HG03442 (cell line): ENCODE results near the gene ACE2.
"Not testable (repeated sequence)": the region's sequence is repeated elsewhere in the genome, so short reads cannot be mapped to it uniquely, and the experiment has no call there.

Source experiments
- ATAC-seq: cut with Tn5 transposase; IDR thresholded peaks from one replicate; pipeline ENCODE4 v1.9.1; 2021; ENCODE audit warnings: mild to moderate bottlenecking, moderate library complexity; ENCODE audit not compliant: unreplicated experiment

The ACE2 gene

DNA sequence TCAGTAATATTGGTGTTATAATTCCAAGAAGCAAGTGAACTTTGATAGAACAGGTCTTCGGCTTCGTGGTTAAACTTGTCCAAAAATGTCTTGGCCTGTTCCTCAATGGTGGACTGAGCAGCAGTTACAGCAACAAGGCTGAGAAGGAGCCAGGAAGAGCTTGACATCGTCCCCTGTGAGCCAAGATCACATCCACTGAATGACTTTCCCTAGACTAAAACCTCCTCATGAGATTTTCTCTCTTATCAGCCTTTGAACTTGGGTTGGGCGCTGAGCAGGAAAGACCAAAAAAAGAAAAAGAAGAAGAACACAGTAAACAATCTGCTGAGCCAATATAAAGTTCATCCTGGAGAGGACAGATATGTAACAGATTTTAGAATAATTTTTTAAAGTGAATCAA lies at the start of gene ACE2:
ACE2 (minus strand) TSS at position 216 of the 400 bp plus-strand sequence; CDS start at position 167, 49 bp downstream.
- ATAC-seq = no peak

DNA sequence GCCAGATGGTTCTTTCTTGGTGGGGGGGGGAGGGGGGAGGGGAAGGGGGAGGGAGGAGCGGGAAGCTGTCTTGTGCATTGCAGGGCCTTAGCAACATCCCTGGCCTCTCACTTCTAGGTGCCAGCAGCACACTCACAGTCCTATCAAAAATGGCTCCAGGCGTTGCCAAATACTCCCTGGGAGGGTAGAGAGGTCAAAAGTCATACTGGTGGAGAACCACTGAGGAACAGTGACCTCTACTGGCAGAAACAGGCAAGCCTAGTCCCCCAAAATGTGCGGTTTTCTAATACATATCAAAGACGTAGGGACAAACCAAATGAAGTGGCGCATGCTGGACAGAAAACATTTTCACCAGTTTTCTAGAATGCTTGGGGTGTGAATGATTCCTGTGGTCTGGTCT lies 46.8 kb upstream of the ACE2 start:
- not testable (repeated sequence) for ATAC-seq

DNA sequence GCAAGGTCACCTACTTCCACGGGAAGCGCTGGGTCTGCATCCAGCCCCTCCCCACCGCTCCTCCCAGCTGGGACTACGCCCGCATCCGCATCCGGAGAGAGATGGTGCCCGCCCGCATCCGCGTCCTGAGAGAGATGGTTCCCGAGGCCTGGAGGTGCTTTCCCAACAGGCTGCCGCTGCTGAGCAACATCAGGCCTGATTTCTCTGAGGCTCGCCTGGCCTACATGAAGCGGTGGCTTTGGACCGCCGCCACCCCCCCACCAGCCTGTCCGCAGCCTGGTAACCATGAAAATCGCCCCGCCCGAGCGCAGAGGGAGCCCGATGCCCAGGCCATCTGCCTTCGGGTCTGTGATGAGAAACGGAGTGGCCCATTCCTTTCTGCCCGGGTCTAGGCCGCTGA lies 45.8 kb upstream of the ACE2 start:
- ATAC-seq = no peak

DNA sequence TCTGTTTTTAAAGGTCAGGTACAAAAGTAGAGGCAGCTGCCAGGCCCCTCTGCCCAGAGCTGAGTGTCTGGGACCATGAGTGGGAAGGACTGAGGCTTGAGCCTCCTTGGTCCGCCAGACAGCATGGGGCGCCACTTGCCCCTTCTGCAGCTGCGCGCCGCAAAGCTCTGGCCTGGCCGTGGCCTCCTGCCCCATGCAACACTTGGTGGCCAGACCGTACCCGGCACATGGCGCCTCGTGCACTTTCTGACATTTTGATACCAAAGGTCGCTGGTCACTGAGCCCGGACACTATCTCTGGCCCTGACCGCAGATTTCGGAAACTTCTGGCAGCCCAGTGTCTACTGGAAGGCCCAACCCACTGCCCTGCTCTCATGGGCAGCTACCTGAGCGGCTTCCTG lies 45.3 kb upstream of the ACE2 start:
- no peak for ATAC-seq

DNA sequence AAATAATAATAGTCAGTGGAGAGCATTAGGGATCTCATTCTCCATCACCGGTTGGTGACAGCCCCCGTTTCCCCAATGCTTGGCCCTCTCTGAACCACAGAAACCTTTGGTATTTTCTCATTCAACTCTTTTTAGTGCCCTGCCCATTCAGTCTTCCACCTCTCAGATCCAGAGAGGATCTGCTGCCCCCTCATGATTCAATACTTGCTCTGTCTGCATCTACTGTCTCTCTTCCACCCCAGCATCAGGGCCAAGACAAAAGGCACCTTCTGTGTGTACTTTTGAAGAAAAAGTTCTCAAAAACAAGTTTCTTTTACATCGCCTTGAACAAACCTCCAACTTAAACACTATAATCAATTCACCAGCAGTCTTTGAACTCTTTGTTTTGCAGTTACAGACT lies 44.5 kb upstream of the ACE2 start:
- ATAC-seq = no peak

DNA sequence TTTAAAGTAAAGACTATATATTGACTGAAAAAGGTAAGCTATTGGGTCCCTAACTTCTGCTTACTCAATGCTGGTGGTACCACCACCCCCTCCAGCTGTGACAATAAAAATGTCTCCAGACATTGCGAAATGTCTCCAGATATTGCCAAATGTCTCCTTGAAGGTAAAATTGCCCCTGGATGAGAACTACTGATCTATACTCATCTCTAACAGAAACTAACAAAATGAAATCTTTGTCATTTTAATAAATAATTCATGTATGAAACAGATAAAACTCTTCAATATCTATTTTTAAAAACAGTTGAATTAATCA lies 43.8 kb upstream of the ACE2 start:
- ATAC-seq = no peak

DNA sequence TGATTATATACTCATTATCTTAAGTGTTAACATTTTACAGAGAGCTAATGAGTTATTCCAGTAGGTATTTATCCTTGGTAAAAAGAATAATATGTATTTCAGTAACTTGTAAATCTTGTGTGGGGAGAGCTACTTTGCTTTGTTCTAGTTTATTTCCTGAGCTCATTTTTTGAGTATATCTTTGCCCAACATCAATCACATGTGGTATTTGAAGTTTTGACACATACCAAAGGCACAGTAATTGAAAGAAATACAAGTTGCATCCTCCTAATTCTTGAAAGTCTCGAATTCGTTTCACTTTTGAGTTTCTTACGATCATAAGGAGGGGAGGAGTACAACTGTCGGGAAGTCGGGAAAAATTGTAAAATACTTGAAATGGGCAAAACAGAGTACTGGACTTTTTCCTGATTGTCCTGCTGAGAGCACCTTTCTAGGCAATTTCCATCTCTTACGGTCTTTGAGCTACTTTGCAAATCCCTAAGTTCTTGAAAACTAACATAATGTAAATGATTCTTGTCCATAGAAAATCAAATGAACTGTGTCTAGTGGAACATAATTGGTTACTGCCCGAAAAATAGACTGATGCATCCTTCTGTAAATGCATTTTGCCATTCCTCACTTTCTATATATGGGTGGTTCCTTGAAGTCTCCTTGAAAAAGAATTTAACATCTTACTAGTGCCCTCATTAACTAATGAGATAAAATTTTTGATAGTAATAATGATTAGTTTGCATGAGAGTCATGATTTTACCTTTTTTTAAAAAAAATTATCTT lies 43.2 kb upstream of the ACE2 start:
- ATAC-seq = no peak

DNA sequence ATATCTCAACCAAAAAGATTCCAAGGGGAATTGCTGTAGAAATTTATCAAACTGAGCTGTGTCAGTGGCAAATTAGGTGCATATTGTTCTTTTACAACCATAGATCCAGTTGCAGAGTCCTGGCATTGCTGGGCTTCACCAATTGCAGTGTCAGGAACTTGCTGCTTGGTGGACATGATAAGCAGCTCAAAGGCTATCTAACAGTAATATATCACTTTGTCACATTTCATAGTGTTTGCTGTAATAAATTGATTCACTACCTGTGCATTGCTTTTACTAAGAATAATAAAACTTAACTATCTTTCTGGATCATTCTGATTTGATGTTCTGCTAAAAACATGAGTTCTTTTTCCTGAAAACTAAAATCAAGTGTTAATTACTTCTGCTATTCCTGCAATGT lies 30.9 kb upstream of the ACE2 start:
- ATAC-seq = no peak

DNA sequence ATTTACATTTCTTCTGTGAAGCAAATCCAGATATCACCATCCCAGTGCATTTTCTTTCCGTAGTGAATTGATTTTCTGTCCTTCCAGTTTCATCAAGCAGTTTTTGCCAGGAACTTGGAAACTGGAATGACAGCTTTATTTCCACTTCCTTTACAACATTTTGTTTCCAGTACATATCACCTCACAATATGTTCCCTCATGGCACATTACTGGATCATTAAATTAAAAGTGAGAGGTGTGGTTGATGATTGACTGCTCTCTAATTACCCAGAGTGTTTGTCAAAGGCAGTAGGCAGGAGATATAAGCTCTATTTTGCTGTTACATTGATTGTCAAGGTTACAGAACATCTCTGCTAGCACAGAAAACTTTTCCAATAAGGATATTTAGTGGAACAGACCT lies 22.3 kb upstream of the ACE2 start:
- ATAC-seq = no peak

DNA sequence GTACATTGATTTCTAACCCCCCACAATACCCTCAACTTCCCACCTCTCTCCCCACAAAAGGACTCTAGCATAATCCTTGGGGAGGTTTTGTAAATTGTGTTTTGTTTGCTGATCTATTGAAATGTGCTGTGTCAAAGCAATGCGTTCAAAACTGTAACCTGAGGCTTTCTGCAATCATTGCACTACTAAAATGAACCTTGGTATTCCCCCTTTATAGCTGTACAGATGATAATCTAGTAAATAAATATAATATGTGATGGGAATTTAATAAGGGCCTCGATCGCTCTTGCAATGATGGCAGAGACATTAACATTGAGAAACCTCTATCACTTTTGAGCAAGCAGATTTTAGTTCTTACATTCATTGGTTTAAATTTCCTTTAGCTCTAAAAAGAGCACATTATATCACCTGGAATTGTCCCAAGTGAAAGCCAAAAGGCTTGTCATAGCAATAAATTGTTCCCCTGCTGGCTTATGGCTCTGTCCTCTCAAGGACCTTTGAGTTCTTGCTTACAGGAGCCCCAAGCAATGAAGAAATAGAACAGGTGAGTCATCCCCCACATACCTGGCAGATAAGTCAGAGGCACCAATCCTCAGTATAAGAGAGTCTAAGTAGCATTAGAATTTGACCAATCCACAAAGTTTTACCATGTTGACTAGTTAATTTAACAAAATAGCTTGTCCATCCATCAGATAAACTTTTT lies 18.4 kb upstream of the ACE2 start:
- no peak for ATAC-seq

DNA sequence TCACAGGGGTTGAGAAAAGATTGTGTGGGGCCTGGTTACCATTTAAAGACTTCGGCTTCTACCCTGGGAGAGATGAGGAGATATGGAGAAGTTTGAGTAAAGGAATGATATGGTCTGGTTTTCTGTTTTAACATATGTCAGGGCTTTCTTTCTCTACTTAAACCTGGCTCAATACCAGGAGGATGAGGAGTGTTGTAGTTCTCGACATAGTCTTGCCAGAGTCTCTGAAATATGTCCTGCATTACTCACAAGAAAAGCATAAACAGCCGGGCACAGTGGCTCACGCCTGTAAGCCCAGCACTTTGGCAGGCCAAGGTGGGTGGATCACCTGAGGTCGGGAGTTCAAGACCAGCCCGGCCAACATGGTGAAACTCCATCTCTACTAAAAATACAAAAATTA lies 16.4 kb upstream of the ACE2 start:
- ATAC-seq = no peak

DNA sequence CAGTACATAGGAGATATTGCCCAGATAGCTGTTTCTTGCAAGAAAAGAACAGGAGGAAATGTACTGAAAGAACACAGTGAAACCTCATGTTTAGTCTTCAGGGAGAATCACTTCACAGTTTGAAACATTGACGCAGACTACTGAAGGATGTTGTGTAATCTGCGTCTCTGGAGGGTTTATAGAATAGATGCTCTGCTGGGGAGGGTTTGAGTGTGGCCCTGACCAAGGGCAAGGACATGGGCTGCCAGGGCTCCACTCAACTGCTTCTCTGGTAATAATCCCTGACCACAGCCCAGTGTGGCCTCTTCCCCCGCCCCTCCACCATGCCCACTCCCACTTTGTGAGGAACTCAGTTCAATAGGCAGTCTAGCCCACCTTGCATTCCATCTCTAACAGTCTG lies 15.8 kb upstream of the ACE2 start:
- ATAC-seq = no peak

DNA sequence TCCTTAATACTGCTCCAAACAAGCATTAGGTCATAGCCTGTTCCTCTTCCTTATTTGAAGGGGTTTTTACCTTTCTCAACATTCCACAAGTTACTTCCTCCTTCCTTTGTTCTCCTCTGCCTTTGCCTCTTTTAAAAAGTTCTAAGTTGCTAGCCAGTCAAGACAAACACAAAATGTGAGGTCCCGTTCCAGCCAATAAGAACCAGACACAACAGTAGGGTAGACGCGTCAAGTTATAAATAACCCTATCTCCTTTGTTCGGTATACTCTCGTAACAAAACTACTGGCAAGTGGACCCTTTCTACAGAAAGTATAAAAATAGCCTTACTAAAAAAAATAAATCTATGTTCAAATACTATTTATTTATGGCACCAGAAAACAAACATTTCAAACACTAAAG lies 6.3 kb upstream of the ACE2 start:
- ATAC-seq = no peak

DNA sequence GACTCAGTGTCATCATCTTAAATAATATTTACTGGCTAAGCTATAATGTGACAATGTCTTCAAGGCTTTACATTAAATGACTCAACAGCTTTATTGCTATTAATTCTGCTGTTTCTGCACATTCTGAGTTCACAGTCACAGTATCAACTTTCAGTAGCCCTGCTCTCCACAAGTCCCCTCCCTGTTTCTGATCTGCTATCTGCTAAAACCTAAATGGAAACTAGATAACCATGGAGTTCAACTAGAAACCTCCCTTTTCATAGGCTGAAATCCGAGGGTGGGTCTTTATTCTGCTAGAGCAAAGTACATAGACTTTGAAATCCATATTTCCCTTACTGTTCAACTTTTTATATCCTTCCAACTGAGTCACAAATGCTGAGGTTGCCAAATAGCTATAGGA lies 5.4 kb upstream of the ACE2 start:
- ATAC-seq = no peak

DNA sequence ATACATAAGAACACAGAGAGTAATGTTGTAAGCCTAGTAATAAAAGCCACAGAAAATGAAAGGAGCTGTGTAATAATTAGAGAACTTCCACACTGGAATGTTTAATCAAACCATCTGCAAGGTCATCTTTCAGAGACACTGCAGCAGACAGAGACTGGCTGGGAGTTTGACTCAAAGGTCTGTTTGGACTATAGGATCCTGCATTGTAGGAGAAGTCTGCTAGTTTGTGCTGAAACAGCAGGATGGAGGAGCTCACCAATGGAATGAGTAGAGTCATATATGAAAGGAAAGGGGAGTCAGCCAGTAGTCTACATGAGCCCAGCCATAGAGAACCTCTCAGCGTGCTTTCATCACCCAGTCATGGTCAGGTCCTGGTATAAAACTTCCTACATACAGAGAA lies 4.5 kb upstream of the ACE2 start:
- no peak for ATAC-seq

DNA sequence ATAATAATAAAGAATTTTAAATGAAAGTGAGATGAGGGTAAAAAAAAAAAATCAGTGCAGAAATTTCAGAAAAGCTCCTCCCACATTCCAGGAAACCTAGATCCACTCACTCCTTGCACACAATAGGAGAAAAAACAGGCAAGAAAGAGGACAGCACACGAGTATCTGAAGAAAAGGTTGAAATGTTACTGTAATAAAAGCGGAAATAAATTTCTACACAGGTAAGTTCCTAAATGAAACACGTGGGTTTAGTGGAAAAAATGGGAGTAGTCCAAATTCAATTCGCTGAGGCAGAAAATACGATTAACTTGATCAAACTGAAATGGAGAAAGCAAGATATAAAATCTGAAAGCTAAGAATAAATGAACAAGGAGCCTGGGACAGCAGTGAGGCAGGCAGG lies 2.0 kb upstream of the ACE2 start:
- ATAC-seq = no peak

DNA sequence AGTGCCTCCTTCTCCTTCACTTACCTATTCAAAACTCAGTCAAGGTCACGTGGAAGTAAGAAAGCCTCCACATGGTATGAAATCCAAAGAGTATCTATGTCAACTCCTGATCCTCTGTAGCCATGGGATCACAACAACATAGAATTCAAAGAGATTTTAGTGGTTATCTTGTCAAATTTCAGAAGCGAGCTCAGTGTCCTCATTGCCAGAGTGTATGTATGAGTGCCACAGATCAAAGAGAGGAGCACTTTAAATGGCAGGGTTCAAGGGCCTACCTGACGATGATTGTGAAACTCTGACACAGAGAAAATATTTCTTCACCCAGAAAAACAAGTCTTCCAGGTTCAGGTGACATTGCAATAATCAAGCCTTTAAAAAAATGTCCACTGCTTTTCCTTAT lies 1.2 kb upstream of the ACE2 start:
- ATAC-seq = no peak

DNA sequence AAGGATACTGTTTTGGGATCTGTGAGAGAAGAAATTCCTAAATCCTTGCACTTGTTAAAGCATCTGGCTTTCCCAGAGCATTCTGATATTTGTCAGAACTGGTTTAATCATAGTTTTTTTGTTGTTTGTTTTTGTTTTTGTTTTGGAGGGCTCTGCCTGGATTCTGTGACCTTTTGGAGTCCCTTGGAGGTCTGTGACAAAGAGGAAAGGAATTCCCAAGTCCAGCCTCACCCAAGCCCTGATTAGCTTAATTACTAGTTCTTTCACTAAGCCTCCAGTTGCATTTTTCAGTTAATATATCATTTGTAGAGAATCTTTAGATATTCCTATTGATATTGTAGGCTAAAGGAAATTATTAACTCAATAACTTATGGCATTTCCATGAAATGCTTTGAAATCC lies 711 bp downstream of the ACE2 start:
- no peak for ATAC-seq

DNA sequence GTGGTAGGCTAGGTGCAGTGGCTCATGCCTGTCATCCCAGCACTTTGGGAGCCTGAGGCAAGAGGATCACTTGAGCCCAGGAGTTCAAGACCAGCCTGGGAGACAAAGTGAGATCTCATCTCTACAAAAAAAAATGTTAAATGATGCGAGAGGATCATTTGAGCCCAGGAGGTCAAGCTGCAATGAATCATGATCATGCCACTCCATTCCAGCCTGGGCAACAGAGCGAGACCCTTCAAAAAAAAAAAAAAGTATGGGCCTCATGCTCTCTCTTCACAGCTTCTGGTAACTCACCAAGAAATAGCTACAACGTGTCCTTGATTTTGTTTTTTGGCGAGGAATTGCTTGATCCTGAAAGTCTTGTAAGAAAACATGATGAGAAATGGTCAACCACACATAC lies 1.3 kb downstream of the ACE2 start:
- no peak for ATAC-seq

DNA sequence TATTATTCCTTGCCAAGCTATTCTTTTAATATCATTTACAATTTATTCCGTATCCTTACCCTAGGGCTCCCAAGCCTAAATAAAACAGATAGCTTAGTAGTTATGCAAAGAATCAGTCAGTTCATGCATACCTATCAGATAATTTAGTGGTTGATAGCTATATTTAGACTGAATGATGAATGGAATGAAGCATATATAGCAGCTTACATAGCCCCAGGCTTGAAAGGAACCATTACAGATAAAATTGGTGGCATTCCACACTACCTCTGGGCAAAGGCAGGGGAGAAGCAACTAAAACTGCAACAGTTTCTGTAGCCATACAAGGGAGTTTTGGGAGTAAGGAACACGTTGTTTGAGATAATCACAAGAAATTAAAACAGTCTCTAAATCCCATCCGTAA lies 2.7 kb downstream of the ACE2 start:
- ATAC-seq = no peak

DNA sequence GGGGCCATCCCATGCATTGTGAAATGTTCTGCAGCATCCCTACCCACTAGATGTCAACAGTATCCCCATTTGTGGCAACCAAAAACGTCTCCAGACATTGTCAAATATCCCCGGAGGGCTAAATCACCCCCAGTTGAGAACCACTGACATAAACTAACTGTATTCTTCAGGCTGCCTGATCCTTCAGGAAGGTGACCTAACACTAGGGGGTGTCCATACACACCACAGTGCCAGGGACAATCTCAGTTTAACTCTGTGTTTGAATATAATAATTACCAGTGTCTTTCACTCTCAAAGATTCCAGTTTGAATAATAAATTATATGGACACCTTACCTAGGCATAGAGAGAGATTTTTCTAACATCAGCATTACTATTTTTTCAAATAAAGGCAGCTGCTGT lies 6.4 kb downstream of the ACE2 start:
- no peak for ATAC-seq

DNA sequence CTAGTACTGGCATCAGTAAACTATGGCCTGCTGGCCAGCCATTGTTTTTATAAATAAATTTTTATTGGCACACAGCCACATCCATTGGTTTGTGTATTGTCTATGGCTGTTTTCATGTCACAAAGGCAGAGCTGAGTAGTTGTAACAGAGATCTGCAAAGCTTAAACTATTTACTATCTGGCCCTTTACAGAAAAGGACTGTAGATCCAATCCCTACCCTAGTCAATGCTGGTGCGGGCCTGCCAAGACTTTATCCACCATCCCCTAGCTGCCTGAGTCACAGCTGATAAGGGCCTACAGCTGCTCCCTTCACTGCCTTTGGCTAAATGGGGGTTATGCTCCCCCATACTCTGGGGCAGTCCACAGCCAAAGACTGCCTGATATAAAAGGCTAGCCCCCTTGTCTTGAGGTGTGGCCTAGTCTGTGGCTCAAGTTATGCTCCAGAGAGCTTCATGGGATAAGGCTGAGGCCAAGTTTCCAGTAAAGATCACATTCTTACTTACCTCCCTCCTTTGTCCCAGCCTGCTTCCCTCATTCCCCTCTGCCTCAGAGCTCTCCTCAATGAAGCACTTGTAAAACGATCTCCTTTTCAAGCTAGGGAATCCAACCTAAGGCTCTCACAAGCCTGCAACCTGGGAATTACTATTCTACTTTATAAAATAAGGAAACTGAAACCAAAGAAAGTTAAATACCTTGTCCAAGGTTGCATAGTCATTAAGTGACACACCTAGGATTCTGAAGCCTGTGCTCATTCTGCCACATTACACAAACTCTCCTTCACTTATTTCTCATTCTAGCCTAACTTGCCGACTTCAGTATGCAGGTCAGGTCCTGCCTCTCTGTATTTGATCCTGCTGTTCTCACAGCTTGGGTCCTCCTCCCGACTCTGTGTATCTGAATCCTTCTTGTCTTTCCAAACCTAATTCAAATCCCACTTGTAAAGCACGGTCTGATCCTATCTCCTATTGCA lies 20.7 kb downstream of the ACE2 start:
- no peak for ATAC-seq
